Measurements from ENCODE around the gene MTRFR. TPM values are rescaled to one million over a fixed set of nuclear protein-coding genes. Genes with fewer than 3 reads are reported as not detected.
"Not testable (repeated sequence)": the region's sequence is repeated elsewhere in the genome, so short reads cannot be mapped to it uniquely, and the experiment has no call there.

MTRFR gene
- total and polyA plus RNA-seq, 5 donors from 2014 or later: 31.0 to 46.4 (median 42.6) TPM

DNA sequence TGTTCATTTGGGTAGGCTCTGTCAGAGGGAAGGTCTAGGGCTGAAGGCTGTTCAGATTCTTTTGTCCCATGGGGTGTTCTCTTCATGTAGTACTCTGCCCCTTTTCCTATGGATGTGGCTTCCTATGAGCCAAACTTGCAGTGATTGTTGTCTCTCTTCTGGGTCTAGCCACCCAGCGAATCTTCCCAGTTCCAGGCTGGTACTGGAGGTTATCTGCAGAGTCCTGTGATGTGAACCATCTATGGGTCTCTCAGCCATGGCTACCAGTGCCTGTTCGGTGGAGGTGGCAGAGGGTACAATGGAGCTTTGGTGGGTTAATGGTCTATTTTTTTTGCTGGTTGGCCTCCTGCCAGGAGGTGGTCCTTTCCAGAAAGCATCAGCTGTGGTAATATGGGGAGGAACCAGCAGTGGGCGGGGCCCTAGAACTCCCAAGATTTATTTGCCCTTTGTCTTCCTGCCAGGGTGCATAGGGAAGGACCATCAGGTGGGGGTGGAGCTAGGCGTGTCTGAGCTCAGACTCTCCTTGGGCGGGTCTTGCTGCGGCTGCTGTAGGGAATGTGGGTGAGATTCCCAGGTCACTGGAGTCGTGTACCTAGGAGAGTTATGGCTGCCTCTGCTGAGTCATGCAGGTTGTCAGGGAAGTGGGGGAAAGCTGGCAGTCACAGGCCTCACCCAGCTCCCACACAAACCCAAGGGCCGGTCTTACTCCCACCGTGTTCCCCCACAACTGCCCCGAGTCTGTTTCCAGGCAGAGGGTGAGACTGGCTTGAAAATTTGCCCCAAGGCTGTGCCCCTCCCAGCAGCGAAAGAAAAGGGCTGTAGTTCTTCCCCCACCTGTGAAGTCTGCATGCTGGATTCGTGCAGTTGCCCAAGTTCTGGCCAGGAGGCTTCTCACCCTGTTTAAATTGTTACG is 17.5 kb downstream of the MTRFR start:
- peaks cover 31% of the 10 kb centered on the region for H3K36me3 Mint-ChIP-seq
- ATAC-seq (ENCODE audit: low read depth in 2 of 2): no peak

DNA sequence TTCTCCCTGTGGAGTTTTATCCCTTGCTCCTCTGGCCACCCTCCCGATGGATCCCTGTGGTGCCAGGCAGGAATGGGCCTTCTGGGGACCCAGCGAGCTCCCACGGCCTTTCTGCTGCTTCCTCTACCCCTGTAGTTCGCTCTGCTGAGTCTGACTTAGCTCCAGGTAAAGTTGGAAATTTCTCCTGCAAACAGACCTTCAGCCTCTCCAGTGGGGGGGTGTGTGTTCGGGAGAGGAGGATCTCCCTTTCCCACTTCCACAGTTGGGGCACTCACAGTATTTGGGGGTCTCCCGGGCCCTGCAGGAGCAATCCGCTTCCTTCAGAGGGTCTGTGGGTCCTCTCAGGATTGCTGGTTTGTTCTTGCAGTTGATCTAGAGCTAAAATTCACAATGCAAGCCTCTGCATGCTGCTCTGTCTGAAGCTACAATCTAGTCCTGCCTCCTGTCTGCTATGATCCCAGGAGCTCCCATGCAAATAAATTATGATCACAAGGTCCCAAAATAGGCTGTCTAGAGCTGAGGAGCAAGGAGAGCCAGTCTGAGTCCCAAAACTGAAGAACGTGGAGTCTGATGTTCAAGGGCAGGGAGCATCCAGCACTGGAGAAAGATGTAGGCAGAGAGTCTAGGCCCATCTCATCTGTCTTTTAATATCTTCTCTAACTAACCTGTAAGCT is 18.3 kb downstream of the MTRFR start:
- Mint-ChIP-seq H3K4me1 (peaks cover 13 to 57% (median 36%) of the 10 kb centered on the region in 4 donors), H3K36me3 (peaks cover 35% of the 10 kb centered on the region), H3K9me3 (no peaks in the 10 kb centered on the region), H3K27me3 (no peaks in the 10 kb centered on the region), H3K4me3 (no peak overlapping the region), H3K27ac (peak overlapping the region in 2 of 3 donors; percentile 54 to 66)
- H3K36me3 ChIP-seq (ENCODE audit: control insufficient read depth, insufficient read depth, low read length): peaks cover 43% of the 10 kb centered on the region
- H3K4me3 ChIP-seq (ENCODE audit: low read depth, low read length): no peak overlapping the region
- DNase-seq (no peak), ATAC-seq (ENCODE audit: low read depth in 2 of 2) (no peak)
- H3K27me3 ChIP-seq (ENCODE audit: control insufficient read depth, insufficient read depth, low read length): no peaks in the 10 kb centered on the region
- H3K9me3 ChIP-seq (ENCODE audit: control insufficient read depth in 2 of 2, low read length in 2 of 2): no peaks in the 10 kb centered on the region
- H3K4me1 ChIP-seq (ENCODE audit: control insufficient read depth, insufficient read depth, low read length, poor library complexity, severe bottlenecking): peaks cover 5% of the 10 kb centered on the region
- no peak overlapping the region for H3K27ac ChIP-seq (ENCODE audit: insufficient read depth, low read length, poor library complexity, severe bottlenecking)

More for the DNA sequence above, 17.5 kb downstream of the MTRFR start:
- Histone ChIP-seq H3K27me3 (ENCODE audit: control insufficient read depth, insufficient read depth, low read length) (no peaks in the 10 kb centered on the region), H3K9me3 (ENCODE audit: control insufficient read depth in 2 of 2, low read length in 2 of 2) (no peaks in the 10 kb centered on the region), H3K36me3 (ENCODE audit: control insufficient read depth, insufficient read depth, low read length) (peaks cover 36% of the 10 kb centered on the region), H3K4me3 (ENCODE audit: low read depth, low read length) (no peak overlapping the region), H3K27ac (ENCODE audit: insufficient read depth, low read length, poor library complexity, severe bottlenecking) (no peak overlapping the region), H3K4me1 (ENCODE audit: control insufficient read depth, insufficient read depth, low read length, poor library complexity, severe bottlenecking) (peaks cover 5% of the 10 kb centered on the region)
- Mint-ChIP-seq H3K27ac (peak overlapping the region; percentile 54 to 66 (median 63)), H3K9me3 (no peaks in the 10 kb centered on the region), H3K4me1 (peaks cover 16 to 63% (median 39%) of the 10 kb centered on the region in 4 donors), H3K27me3 (no peaks in the 10 kb centered on the region), H3K4me3 (peak overlapping the region in 1 of 4 donors; percentile 18)
- DNase-seq: no peak

DNA sequence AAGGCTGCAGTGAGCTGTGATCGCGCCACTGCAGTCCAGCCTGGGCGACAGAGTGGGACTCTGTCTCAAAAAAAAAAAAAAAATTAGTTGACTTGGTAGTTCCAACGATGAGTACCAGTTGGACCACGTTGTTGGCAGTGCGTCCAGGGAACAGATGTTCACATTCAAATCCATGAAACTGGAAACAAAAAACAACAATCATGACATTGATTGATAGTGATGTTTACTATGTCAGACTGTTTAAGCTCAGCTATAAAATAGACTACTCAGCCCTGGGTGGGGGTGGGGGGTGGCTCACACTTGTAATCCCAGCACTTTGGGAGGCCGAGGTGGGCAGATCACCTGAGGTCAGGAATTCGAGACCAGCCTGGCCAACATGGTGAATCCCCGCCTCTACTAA is 19.1 kb downstream of the MTRFR start:
- not testable (repeated sequence) for H3K4me1 ChIP-seq (ENCODE audit: control insufficient read depth, insufficient read depth, low read length, poor library complexity, severe bottlenecking); H3K27ac ChIP-seq (ENCODE audit: insufficient read depth, low read length, poor library complexity, severe bottlenecking); H3K9me3 ChIP-seq (ENCODE audit: control insufficient read depth in 2 of 2, low read length in 2 of 2); H3K9me3 Mint-ChIP-seq; H3K27me3 ChIP-seq (ENCODE audit: control insufficient read depth, insufficient read depth, low read length); H3K27me3 Mint-ChIP-seq; H3K4me3 ChIP-seq (ENCODE audit: low read depth, low read length); ATAC-seq (ENCODE audit: low read depth in 2 of 2); H3K4me3 Mint-ChIP-seq; DNase-seq
- peaks cover 46% of the 10 kb centered on the region for H3K36me3 ChIP-seq (ENCODE audit: control insufficient read depth, insufficient read depth, low read length)
- Mint-ChIP-seq H3K27ac (peak overlapping the region in 1 of 3 donors; percentile 48), H3K36me3 (peaks cover 33% of the 10 kb centered on the region), H3K4me1 (peaks cover 9 to 50% (median 31%) of the 10 kb centered on the region in 4 donors)

DNA sequence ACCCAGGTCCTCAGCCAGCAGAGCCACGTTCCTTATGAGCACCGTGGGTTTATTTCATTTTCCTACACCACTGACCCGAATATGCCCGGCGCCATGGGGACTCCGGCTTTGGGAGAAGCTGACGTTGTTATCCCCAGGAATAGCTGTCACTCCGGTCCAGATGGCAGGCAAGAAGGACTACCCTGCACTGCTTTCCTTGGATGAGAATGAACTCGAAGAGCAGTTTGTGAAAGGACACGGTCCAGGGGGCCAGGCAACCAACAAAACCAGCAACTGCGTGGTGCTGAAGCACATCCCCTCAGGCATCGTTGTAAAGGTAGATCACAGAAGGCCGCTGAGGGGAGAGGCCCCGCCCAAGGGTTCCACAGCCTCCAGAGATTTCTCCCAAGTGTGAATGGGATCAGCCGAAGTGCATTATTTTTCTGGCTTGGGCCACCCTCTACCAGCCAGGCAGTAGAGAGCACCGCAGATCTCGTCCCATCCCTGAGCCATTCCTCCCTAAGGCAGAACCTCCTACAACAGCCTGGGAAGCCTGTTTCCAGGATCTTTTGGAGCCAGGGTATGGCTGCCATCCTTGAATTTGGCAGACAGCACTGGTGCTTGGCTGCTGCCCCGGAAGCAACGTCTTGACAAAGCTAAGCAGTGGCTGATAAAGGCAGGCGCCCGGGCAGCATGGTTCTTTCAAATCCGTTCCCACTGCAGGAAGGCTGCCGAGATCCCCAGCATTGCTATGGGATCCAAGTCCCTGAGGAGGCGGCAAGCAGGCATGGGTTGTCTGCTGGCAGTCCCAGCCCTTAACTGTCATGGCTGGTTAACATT is 20.6 kb downstream of the MTRFR start:
- Histone ChIP-seq H3K27ac (ENCODE audit: insufficient read depth, low read length, poor library complexity, severe bottlenecking) (no peak overlapping the region), H3K27me3 (ENCODE audit: control insufficient read depth, insufficient read depth, low read length) (no peaks in the 10 kb centered on the region), H3K4me1 (ENCODE audit: control insufficient read depth, insufficient read depth, low read length, poor library complexity, severe bottlenecking) (peaks cover 5% of the 10 kb centered on the region), H3K36me3 (ENCODE audit: control insufficient read depth, insufficient read depth, low read length) (peaks cover 49% of the 10 kb centered on the region), H3K9me3 (ENCODE audit: control insufficient read depth in 2 of 2, low read length in 2 of 2) (no peaks in the 10 kb centered on the region), H3K4me3 (ENCODE audit: low read depth, low read length) (no peak overlapping the region)
- ATAC-seq (ENCODE audit: low read depth in 2 of 2): no peak
- Mint-ChIP-seq H3K36me3 (peaks cover 23% of the 10 kb centered on the region), H3K4me3 (no peak overlapping the region), H3K4me1 (peaks cover 9 to 35% (median 21%) of the 10 kb centered on the region in 4 donors), H3K27me3 (no peaks in the 10 kb centered on the region), H3K9me3 (no peaks in the 10 kb centered on the region), H3K27ac (peak overlapping the region in 1 of 3 donors; percentile 15)
- DNase-seq: no peak

DNA sequence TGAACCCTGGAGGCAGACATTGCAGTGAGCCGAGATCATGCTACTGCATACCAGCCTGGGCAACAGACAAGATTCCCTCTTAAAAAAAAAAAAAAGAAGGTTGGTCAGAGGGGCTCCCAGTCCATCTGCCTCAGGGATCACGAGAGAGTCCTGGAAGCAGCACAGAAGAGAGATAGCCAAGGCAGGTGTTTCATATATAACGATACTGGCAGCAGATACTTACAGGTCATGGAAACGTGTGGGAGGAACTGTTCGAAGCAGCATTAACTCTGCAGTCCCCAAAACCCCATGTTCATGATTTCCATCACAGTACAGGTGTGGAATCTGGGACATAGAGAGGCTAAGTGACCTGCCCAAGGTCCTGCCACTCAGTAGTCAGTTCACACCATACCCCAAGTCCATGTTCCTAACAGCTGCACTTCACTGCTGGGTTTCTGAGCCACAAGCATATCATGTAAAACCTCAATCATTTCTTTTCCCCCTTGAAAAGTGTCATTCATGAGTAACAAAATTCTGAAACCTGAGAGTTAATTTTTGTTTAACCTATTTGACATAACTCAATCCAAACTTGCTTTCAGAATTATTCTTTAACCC is 21.7 kb downstream of the MTRFR start:
- H3K27ac Mint-ChIP-seq: no peak overlapping the region
- no peak for ATAC-seq (ENCODE audit: low read depth in 2 of 2)
- H3K9me3 ChIP-seq (ENCODE audit: control insufficient read depth in 2 of 2, low read length in 2 of 2): no peaks in the 10 kb centered on the region
- H3K4me3 ChIP-seq (ENCODE audit: low read depth, low read length): no peak overlapping the region
- peaks cover 5% of the 10 kb centered on the region for H3K4me1 ChIP-seq (ENCODE audit: control insufficient read depth, insufficient read depth, low read length, poor library complexity, severe bottlenecking)
- no peaks in the 10 kb centered on the region for H3K27me3 ChIP-seq (ENCODE audit: control insufficient read depth, insufficient read depth, low read length)
- H3K36me3 ChIP-seq (ENCODE audit: control insufficient read depth, insufficient read depth, low read length): peaks cover 49% of the 10 kb centered on the region
- DNase-seq: no peak
- H3K4me1 Mint-ChIP-seq: peaks cover 6 to 30% (median 16%) of the 10 kb centered on the region in 4 donors
- H3K4me3 Mint-ChIP-seq: no peak overlapping the region
- no peaks in the 10 kb centered on the region for H3K9me3 Mint-ChIP-seq
- no peaks in the 10 kb centered on the region for H3K27me3 Mint-ChIP-seq
- H3K27ac ChIP-seq (ENCODE audit: insufficient read depth, low read length, poor library complexity, severe bottlenecking): no peak overlapping the region
- peaks cover 20% of the 10 kb centered on the region for H3K36me3 Mint-ChIP-seq

DNA sequence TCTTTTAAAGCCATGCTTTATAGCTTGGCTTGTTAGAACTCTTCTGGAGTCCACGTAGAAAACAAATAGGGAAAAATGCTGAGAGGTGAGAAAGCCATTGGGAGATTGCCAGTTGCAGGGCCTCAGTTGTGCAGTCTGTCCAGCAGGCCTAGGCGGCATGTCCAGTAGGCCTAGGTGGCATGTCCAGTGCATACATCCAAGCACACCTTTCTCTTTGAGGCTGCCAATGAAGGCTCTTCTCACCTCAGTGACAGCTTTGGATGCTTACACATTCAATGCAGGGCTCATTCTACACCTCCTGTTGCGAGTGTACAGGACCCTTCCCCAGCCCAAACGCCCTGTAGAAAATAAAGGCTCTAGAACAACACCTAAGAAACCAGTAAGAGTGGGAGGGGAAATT is 25.4 kb downstream of the MTRFR start:
- peak overlapping the region in 2 of 3 donors; percentile 25 to 60 for H3K27ac Mint-ChIP-seq
- peaks cover 41% of the 10 kb centered on the region for H3K36me3 ChIP-seq (ENCODE audit: control insufficient read depth, insufficient read depth, low read length)

DNA sequence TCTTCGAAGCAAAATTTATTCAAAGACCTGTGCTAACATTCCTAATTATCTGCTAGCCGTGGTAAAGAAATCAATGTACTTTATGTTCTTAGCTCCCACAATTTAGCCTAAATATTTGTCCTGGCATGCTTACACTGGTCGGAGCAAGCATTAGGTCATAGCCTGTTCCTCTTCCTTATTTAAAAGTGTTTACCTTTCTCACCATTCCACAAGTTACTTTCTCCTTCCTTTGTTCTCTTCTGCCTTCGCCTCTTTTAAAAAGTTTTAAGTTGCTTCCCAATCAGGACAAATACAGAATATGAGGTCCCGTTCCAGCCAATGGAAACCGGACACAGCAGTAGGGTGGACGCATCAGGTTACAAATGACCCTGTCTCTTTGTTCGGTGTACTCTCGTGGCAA is 26.8 kb downstream of the MTRFR start:
- Mint-ChIP-seq H3K4me3 (no peak overlapping the region), H3K27me3 (no peaks in the 10 kb centered on the region), H3K4me1 (peaks cover 0 to 2% (median under 1%) of the 10 kb centered on the region in 4 donors), H3K9me3 (no peaks in the 10 kb centered on the region), H3K27ac (peak overlapping the region in 2 of 3 donors; percentile 25 to 67), H3K36me3 (peaks cover 9% of the 10 kb centered on the region)
- Histone ChIP-seq H3K4me1 (ENCODE audit: control insufficient read depth, insufficient read depth, low read length, poor library complexity, severe bottlenecking) (no peaks in the 10 kb centered on the region), H3K36me3 (ENCODE audit: control insufficient read depth, insufficient read depth, low read length) (peaks cover 26% of the 10 kb centered on the region), H3K4me3 (ENCODE audit: low read depth, low read length) (no peak overlapping the region), H3K9me3 (ENCODE audit: control insufficient read depth in 2 of 2, low read length in 2 of 2) (no peaks in the 10 kb centered on the region), H3K27ac (ENCODE audit: insufficient read depth, low read length, poor library complexity, severe bottlenecking) (no peak overlapping the region), H3K27me3 (ENCODE audit: control insufficient read depth, insufficient read depth, low read length) (no peaks in the 10 kb centered on the region)
- DNase-seq: no peak
- no peak for ATAC-seq (ENCODE audit: low read depth in 2 of 2)

More for the DNA sequence above, 25.4 kb downstream of the MTRFR start:
- no peaks in the 10 kb centered on the region for H3K9me3 Mint-ChIP-seq
- Histone ChIP-seq H3K4me3 (ENCODE audit: low read depth, low read length) (no peak overlapping the region), H3K4me1 (ENCODE audit: control insufficient read depth, insufficient read depth, low read length, poor library complexity, severe bottlenecking) (no peaks in the 10 kb centered on the region), H3K27me3 (ENCODE audit: control insufficient read depth, insufficient read depth, low read length) (no peaks in the 10 kb centered on the region), H3K27ac (ENCODE audit: insufficient read depth, low read length, poor library complexity, severe bottlenecking) (no peak overlapping the region), H3K9me3 (ENCODE audit: control insufficient read depth in 2 of 2, low read length in 2 of 2) (no peaks in the 10 kb centered on the region)
- no peaks in the 10 kb centered on the region for H3K27me3 Mint-ChIP-seq
- no peak overlapping the region for H3K4me3 Mint-ChIP-seq
- ATAC-seq (ENCODE audit: low read depth in 2 of 2) (no peak), DNase-seq (no peak)
- peaks cover 0 to 3% (median under 1%) of the 10 kb centered on the region in 4 donors for H3K4me1 Mint-ChIP-seq
- H3K36me3 Mint-ChIP-seq: peaks cover 11% of the 10 kb centered on the region
